Parathyroid adenoma (tissue), 2 donors: ENCODE measurements around the gene PTPRS.

ENCODE experiments used
- H2AFZ ChIP-seq: fragments of 300-600 bp; sonication (generic); one replicate; pipeline ENCODE4 v1.7.0; 2017; ENCODE audit warnings: antibody characterized with exemption, mild to moderate bottlenecking
- H3K27ac ChIP-seq: fragments of 300-600 bp; sonication (generic); one replicate; pipeline ENCODE4 v1.7.0; 2017
- H3K27me3 ChIP-seq: fragments of 300-600 bp; sonication (generic); one replicate; pipeline ENCODE4 v1.7.0; 2017; ENCODE audit warnings: low read length; ENCODE audit not compliant: control insufficient read depth, insufficient read depth
- H3K36me3 ChIP-seq: fragments of 300-600 bp; sonication (generic); one replicate; pipeline ENCODE4 v1.7.0; 2017; ENCODE audit warnings: low read length; ENCODE audit not compliant: control insufficient read depth, insufficient read depth
- H3K4me1 ChIP-seq: fragments of 300-600 bp; sonication (generic); one replicate; pipeline ENCODE4 v1.7.0; 2017; ENCODE audit warnings: control low read depth
- H3K4me2 ChIP-seq: fragments of 300-600 bp; sonication (generic); one replicate; pipeline ENCODE4 v1.7.0; 2017; ENCODE audit warnings: low read length
- H3K4me3 ChIP-seq: fragments of 300-600 bp; sonication (generic); one replicate; pipeline ENCODE4 v1.7.0; 2017; ENCODE audit warnings: low read depth, low read length
- H3K79me2 ChIP-seq: fragments of 300-600 bp; sonication (generic); one replicate; pipeline ENCODE4 v1.7.0; 2017; ENCODE audit warnings: control low read depth
- H3K9ac ChIP-seq: fragments of 300-600 bp; sonication (generic); one replicate; pipeline ENCODE4 v1.7.0; 2017; ENCODE audit warnings: mild to moderate bottlenecking
- H3K9me3 ChIP-seq: fragments of 300-600 bp; sonication (generic); one replicate; pipeline ENCODE4 v1.7.0; 2017; ENCODE audit warnings: low read length; ENCODE audit not compliant: control insufficient read depth
- TF ChIP-seq, protein P1 (sequence below): fragments of 300-600 bp; sonication (generic); IDR thresholded peaks from one replicate; pipeline ENCODE4 v1.7.0; 2017; ENCODE audit warnings: antibody characterized with exemption, mild to moderate bottlenecking
- donor health status: primary hyperparathyroidism.

PTPRS gene

DNA sequence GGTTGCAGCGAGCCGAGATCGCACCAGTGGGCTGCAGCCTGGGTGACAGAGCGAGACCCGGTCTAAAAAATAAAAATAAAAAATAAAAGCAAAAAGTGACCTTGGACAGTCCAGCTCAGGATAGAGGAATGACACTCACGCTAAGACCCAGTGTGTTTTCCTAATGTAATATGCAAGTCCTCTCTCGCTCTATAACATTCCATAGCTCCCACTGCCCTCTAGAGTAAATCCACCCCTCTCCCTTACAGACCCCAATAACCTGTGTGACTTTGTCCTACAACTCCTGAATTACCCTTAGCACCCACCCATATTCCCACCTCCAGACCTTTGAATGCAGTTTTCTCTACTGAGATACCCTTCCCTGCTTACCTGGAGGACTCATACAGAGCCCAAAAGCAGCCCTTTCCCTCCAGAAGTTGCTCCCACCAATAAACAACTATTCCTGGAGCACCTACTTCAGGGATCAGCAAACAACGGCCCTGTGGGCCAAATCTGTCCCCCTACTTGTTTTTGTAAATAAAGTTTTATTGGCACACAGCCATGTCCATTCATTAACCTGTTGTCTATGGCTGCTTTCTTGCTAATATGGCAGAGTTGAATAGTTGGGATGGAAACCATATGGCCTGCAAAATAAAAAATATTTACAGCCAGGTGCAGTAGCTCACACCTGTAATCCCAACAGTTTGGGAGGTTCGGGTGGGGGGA is 39.8 kb upstream of the PTPRS start:
- Histone ChIP-seq H2AFZ (no peak overlapping the region), H3K79me2 (no peaks in the 10 kb centered on the region), H3K27me3 (no peaks in the 10 kb centered on the region), H3K9me3 (no peaks in the 10 kb centered on the region), H3K27ac (no peak overlapping the region), H3K4me3 (no peak overlapping the region), H3K4me1 (no peaks in the 10 kb centered on the region), H3K36me3 (no peaks in the 10 kb centered on the region), H3K9ac (no peak overlapping the region), H3K4me2 (no peak overlapping the region)
- TF ChIP-seq, protein P1, sequence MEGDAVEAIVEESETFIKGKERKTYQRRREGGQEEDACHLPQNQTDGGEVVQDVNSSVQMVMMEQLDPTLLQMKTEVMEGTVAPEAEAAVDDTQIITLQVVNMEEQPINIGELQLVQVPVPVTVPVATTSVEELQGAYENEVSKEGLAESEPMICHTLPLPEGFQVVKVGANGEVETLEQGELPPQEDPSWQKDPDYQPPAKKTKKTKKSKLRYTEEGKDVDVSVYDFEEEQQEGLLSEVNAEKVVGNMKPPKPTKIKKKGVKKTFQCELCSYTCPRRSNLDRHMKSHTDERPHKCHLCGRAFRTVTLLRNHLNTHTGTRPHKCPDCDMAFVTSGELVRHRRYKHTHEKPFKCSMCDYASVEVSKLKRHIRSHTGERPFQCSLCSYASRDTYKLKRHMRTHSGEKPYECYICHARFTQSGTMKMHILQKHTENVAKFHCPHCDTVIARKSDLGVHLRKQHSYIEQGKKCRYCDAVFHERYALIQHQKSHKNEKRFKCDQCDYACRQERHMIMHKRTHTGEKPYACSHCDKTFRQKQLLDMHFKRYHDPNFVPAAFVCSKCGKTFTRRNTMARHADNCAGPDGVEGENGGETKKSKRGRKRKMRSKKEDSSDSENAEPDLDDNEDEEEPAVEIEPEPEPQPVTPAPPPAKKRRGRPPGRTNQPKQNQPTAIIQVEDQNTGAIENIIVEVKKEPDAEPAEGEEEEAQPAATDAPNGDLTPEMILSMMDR = no peak

- no peak overlapping the region for H3K4me3 ChIP-seq
- H3K36me3 ChIP-seq = no peaks in the 10 kb centered on the region
- TF ChIP-seq, protein P1 = no peak
- no peak overlapping the region for H2AFZ ChIP-seq
- H3K9ac ChIP-seq = no peak overlapping the region
- no peaks in the 10 kb centered on the region for H3K27me3 ChIP-seq
- no peaks in the 10 kb centered on the region for H3K9me3 ChIP-seq
- no peaks in the 10 kb centered on the region for H3K4me1 ChIP-seq
- H3K27ac ChIP-seq = no peak overlapping the region
- no peaks in the 10 kb centered on the region for H3K79me2 ChIP-seq
- H3K4me2 ChIP-seq = no peak overlapping the region
Measured at GRCh38 chr19:5376928-5377327, 36.3 kb upstream of the PTPRS start.

GRCh38 chr19:5372572-5373200 is 32.1 kb upstream of the PTPRS start:
- TF ChIP-seq, protein P1 = no peak
- Histone ChIP-seq H3K4me2 (no peak overlapping the region), H3K4me3 (no peak overlapping the region), H3K4me1 (no peaks in the 10 kb centered on the region), H2AFZ (no peak overlapping the region), H3K27me3 (no peaks in the 10 kb centered on the region), H3K27ac (no peak overlapping the region), H3K9ac (no peak overlapping the region), H3K36me3 (no peaks in the 10 kb centered on the region), H3K9me3 (no peaks in the 10 kb centered on the region), H3K79me2 (no peaks in the 10 kb centered on the region)

- H3K4me3 ChIP-seq = no peak overlapping the region
- no peaks in the 10 kb centered on the region for H3K36me3 ChIP-seq
- H3K9ac ChIP-seq = no peak overlapping the region
- H3K79me2 ChIP-seq = no peaks in the 10 kb centered on the region
- H2AFZ ChIP-seq = no peak overlapping the region
- H3K27me3 ChIP-seq = no peaks in the 10 kb centered on the region
- TF ChIP-seq, protein P1 = no peak
- no peak overlapping the region for H3K27ac ChIP-seq
- H3K9me3 ChIP-seq = no peaks in the 10 kb centered on the region
- no peaks in the 10 kb centered on the region for H3K4me1 ChIP-seq
- no peak overlapping the region for H3K4me2 ChIP-seq
Measured at GRCh38 chr19:5369962-5370367, 29.4 kb upstream of the PTPRS start.

DNA sequence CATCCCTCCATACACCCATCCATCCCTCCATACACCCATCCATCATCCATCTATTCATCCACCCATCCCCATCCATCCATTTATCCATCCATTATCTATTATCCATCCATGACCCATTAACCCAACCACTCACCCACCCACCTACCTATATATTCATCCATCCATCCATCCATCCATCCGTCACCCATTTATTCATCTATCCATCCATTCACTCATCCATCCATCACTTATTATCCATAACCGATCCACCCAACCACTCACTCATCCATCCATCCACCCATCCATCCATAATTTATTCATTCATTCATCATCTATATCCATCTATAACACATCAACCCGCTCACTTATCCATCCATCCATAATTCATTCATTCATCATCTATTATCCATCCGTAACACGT is 28.7 kb upstream of the PTPRS start:
- H2AFZ ChIP-seq = no peak overlapping the region
- H3K4me2 ChIP-seq = no peak overlapping the region
- TF ChIP-seq, protein P1 = no peak
- no peaks in the 10 kb centered on the region for H3K27me3 ChIP-seq
- H3K9ac ChIP-seq = no peak overlapping the region
- no peaks in the 10 kb centered on the region for H3K4me1 ChIP-seq
- H3K4me3 ChIP-seq = no peak overlapping the region
- H3K9me3 ChIP-seq = no peaks in the 10 kb centered on the region
- H3K79me2 ChIP-seq = no peaks in the 10 kb centered on the region
- no peak overlapping the region for H3K27ac ChIP-seq
- H3K36me3 ChIP-seq = no peaks in the 10 kb centered on the region
